T follicular helper cell (primary cell): ENCODE results near the gene SLC35E1.
"Not testable (repeated sequence)": the region's sequence is repeated elsewhere in the genome, so short reads cannot be mapped to it uniquely, and the experiment has no call there.

ENCODE experiments used
- DNase-seq: peaks from one replicate; pipeline ENCODE4 v3.0.0-alpha.2; 2020; ENCODE audit warnings: low read depth

Gene SLC35E1

DNA sequence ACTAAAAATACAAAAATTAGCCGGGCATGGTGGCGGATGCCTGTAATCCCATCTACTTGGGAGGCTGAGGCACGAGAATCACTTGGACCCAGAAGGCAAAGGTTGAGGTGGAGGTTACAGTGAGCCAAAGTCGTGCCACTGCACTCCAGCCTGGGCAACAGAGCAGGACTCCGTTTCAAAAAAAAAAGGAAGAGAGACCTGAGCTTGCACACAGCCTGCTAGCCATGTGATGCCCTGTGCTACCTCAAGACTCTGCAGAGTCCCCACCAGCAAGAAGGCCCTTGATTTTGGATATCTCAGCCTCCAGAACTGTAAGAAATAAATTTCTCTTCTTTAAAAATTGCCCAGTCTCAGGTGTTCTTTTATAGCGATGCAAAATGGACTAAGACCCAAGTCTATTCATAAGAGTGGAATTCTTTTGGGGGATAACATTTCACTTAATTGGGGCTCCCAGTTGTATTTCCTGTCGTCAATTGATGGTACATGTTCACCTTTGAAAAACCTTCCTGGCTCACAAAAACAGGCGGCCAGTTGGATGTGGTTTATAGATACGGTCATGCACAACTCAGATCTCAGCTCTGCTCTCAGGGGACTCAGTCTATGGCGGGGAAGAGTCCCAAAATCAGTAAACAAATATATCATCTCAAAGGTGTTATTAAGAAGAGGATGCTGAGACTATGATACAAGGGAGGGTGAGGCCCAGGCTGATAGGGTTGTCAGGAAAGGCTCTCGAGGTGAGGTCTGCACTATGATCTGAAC is 27.6 kb downstream of the SLC35E1 start:
- no peak for DNase-seq

DNA sequence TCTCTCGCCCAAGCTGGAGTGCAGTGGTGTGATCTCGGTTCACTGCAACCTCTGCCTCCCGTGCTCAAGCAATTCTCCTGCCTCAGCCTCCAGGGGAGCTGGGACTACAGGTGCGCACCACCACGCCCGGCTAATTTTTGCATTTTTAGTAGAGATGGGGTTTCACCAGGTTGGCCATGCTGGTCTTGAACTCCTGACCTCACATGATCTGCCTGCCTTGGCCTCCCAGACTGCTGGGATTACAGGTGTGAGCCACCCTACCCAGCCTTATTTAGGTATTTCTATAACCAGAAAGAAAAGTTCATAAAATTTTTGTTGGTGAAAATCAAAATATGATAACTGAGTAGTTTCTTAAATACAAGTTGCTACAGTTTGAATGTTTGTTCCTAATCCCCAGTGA is 28.5 kb downstream of the SLC35E1 start:
- DNase-seq = not testable (repeated sequence)

DNA sequence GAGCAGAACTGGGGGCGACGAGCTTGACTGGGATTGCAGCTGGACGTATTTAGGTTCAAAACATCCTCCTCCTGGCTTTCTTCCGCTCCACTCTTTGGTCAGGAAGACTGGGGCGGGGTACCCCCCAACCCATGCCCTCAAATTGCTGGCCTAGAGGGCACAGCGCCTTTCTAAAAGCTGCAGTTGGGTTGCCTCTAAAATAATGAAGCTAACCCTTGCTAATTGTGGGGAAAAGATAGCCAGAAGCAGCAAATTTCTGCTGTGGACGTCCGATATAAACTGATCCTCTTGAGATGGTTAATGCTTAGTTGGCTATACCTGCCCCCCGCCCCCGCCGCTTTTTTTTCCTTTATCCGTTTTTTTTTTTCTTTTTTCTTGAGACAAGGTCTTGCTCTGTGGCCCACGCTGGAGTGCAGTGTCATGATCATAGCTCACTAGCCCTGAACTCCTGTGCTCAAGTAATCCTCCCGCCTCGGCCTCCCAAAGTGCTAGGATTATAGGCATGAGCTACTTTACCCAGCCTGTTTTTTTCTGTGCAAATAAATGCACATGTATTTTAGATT is 29.2 kb downstream of the SLC35E1 start:
- no peak for DNase-seq

DNA sequence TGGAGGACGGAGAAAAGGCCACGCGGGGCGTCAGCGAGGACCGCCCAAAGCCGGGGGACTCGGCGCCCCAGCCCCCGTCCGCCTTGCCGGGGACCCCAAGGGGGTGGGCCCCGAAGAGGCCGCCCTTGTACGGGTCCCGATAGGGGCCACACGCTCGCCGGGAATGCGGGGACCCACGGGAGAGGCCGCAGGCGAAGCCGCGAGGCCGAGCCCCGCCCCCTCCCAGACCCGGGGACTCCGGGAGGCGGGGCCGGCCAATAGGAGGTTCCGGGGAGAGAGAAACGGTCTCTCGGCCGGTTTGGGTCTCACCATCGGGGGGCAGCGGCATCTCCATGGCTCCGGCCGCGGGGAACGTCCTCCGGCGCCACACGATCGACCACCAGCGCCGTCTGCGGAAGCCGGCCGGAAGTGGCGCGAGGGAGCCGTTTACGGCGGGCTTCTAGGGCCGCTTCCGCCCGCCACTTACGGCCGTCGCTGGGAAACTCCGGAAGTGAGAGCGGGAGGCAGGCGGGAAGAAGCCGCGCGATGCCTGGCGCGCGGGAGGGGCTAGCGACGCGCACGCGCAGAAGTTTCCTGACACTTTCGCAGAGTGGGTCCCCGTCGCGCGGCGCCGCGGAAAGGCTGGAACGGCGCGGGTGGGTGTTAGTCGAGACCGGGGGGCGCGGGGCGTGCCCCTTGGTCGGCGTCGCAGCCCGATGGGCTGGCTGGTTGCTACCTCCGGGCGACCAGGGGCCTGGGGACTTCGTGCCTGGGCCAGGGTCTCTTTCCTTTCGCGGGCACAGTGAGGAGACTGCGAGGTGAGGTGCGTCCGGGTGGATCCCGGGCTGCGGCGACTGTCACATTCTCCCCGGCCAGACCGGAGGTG is 29.9 kb downstream of the SLC35E1 start, which contains the start of gene CHERP:
Gene CHERP (minus strand): TSS at position 393 of the 865 bp plus-strand sequence. CDS start 59 bp downstream, at position 334.
- peak; percentile 92 for DNase-seq

DNA sequence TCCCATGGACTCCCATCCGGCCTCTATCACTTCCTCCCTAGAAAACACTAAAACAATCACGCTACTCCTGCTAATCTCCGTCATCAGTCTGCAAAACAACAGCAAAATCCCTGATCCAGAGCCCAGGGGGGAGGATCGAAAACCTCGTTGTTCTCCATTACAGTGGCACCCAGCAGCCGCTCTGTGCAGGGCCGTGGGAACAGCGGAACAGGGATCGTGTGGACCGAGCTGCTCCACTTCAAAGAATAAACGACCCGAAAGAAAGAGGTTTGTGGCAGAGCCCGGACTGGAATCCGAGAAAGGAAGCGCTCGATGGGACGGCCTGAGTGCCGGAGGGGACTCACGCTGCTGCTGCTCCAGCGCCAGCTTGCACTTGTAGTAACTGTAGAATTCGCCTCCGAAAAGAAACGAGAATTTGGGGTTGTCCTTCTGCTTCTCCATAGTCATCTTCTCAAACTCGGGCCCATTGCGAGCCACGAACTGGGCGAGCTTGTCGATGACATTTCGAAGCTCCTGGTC is 30.6 kb downstream of the SLC35E1 start:
- no peak for DNase-seq

DNA sequence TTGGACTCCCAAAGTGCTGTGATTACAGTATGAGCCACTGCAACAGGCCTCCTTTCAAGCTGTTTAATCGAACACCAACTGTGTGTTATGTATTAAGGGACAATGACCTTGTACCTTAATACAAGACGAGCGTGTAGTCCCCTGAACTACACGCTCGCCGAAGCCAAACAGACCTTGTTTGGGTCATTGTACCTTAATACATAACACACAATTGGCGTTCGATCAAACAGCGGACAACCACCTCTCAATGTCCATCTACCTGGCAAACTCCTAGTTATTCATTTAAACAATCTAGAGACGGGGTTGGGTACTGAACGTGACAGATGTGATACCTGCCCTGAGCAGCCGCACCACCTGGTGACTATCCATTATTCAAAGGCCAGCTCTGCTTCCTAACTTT is 31.3 kb downstream of the SLC35E1 start:
- DNase-seq = no peak

DNA sequence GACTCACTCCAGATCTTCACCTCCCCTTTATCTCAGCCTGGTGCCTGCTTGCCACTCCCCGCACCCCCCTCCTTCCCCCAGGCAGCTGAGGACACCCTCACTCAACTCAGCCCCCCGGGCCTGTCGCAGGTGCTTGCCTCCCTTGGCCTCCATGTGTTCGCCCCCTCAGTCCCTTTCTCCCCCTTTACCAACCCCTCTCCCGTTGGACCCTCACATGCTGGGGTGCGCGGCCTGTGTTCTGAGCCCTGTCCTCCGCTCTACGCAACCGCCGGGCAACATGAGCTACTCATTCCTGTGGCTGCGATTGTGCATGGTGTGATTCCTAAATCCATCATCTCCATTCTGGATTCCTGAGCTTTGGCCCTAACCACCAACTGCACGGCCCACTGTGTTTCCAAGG is 35.1 kb downstream of the SLC35E1 start:
- no peak for DNase-seq

DNA sequence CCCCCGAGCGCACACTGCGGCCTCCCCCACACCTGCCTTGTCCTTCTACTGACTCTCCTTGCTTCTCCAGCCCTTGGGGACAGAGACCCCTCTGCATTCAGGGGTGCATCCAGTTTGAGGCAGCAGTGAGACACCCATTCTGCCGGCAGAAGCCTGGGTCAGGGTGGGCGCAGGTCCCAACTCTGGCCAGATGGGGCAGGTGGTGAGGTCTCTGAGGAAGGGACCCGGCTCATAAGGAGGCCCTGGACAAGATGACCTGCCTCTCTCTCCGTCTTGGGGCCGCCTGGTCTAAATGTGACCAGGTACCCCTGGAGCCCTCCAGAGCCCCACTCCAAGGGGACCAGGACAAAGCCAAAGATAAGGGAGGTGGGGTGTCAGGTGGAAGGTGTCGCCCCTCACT is 36.1 kb downstream of the SLC35E1 start:
- no peak for DNase-seq

DNA sequence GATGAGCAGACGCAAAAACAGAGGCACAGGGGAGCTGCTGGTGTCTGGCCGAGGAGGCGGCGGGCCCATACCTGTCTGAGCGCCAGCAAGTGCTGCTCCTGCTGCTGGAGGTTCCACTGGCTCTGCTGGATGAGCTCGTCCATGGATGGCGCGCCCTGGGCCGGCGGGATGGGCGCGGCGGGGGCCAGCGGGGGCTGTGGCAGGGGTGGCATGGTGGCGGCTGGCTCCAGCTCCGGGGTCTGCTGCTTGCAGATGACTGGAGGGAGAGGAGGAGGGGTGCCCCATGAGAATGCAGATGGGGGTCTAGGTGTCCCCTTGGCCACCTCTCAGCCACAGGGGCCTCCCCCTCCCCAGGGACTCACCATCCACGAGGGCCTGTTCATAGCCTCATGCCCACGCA is 36.8 kb downstream of the SLC35E1 start:
- DNase-seq = no peak

DNA sequence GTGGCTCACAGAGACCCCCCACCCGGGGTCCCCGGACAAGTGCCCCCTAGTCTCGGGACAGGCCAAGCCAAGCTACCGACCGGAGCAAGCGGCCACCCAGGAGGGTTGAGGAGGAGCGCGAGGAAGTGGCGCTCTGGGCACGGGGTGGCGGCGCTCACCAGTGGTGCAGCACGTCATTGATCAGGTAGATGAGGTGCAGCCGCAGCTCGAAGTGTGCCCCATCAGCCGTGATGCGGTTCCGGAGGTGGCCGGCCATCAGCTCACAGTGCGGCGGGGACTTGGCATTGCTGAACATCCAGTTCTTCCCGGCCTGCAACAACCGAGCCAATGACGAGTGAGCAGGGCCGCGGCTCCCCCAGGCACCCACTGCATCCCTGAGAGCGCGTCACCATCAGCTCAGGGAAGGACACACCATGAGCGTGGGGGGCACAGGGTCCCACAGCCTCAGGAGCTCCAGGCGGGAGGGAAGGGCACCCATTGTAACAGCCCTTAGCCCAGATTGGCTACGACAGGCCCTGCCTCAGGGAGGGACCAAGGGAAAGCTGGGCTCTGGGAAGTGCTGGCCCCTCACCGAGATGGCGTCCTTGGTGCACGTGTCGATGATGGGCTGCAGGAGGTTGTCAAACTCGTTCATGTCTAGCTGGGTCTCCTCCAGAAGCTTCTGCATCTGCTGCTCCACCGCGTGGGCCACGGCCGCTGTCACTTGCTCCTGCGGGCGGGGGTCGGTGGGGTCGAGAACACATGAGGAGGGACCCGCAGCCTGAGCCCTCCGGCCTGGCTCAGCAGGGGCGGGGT is 39.6 kb downstream of the SLC35E1 start:
- DNase-seq = no peak

DNA sequence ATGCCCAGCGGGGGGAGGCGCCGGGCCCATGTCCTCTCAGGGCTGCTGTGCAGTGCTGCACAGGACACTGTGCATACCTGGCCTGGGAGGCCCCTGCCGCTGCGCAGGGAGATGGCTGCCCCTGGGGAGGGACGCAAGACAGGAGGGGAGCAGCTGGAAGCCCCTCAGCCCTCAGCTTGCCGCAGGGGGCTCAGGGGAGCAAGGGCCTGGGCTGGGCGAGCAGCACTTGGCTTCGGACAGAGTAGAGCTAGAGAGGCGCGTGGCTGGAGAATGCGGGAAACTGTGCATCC is 40.9 kb downstream of the SLC35E1 start:
- DNase-seq = no peak

DNA sequence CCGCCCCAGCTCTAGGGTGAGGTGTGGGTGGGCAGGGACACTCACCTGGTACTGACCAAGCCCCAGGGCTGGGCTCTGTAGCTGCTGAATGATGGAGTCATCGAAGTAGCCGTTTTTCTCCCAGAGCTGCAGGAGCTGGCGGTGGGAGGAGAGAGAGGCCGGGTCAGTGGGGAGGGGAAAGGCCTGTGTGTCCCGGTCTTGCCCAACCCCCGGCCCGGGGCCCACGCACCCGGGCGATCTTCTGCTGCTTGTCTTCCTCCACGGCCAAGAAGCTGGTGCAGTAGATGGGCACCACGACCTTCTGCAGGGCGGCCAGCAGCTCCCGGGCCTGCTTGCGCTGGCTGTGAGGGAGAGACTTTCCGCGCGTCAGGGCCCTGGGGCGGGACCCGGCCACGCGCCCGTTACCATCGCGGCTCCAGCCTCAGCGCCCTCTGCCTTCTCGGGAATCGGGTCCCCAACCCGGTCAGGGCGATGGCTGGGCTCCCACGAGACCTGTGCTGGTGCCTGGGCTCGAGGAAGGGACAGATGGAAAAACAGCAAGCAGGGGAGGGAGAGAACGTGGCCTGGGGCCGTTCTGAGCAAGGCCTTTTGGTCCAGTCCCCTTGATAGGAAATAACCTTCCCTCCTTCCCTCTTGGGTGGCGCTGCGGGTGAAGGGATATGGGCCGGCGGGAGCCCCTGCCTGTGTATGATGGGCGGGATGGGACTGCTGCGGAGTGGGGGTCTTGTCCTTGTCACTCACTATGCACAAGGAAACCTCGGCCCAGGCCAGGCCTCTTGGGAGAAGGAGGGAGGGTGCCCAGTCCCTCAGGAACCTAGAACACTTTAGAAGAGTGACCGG is 41.5 kb downstream of the SLC35E1 start:
- no peak for DNase-seq

DNA sequence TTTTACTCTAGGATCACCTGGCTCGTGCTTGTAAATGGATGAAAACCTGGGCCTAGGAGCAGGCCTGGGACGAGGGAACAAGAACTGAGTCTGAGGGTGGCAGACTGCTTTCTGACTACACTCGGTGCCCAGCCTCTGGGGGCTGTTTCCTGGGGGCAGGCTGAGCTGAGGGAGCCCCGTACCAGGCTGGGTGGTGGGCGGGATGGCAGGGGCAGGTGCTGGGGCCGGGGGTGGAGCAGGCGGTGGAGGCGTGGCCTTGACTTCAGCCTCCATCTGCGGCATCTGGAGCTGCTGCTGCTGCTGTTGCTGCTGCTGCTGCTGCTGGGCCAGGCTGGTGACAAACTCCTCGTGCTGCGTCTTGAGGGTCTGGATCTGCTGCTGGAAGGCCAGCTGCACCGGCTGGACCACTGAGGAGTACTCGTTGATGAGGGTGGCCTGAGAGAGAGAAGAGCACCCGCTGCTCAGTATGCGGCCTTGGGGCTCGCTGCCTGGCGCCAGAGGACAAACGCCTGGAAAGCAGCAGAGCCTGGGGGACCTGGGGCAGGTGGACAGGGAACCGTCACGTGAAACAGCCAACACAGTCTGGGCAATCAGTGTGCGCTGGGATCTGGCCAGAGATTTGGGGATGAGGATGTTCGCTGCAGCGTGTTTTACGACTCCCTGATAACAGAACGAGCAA is 42.6 kb downstream of the SLC35E1 start:
- DNase-seq = no peak

DNA sequence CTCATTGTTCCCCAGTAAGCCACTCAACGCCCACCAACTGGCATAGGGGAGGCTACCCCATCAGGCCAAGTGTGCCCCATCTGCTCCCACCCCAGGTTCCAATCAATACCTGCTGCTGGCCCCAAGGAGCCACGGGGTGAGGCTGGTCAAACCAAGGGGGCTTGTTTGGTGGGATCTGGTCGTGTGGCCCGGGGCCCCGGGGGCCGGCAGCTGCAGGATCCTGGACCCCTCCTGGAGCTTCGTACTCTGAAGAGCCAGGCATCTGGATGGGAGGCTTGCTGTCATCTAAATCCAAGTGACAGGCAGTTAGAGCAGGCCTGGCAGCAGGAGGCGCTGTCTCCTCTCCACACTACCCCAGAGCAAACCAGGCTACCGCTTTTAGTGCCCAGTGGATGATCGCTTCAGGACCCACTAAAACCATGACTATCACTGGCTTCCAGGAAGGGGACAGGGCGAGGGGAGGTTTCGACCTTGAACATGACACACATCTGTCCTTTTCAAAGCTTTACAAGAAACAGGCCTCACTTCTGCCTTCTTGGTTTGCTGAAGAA is 44.2 kb downstream of the SLC35E1 start:
- DNase-seq = peak; percentile 28

DNA sequence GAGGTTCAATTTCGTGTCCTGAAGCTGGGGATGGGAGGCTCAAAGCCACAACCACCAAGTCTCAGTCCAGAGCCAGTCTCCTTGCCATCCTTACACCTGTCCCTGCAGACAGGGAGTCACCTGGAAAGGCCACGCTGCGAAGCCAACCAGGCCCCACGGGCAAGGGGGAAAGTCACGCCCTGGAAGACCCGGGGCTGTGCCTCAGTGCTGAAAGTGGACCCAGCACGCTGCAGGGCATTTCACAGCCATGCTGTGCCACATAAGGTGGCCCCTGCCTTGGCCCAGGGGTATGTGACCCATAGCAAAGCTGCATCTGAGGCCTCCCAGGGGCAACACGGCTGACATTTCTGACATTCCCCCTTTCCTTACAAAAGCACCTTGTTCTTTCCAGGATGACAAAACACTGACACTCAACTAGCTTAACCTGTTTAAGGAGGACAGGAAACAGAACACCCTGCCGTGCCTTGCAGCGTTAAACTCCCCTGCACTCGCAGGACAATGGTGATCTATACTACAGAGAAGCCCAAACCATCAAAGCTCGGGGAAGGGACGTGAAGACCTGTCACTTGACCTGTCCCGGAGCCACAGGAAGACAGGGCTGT is 44.8 kb downstream of the SLC35E1 start:
- DNase-seq = no peak

DNA sequence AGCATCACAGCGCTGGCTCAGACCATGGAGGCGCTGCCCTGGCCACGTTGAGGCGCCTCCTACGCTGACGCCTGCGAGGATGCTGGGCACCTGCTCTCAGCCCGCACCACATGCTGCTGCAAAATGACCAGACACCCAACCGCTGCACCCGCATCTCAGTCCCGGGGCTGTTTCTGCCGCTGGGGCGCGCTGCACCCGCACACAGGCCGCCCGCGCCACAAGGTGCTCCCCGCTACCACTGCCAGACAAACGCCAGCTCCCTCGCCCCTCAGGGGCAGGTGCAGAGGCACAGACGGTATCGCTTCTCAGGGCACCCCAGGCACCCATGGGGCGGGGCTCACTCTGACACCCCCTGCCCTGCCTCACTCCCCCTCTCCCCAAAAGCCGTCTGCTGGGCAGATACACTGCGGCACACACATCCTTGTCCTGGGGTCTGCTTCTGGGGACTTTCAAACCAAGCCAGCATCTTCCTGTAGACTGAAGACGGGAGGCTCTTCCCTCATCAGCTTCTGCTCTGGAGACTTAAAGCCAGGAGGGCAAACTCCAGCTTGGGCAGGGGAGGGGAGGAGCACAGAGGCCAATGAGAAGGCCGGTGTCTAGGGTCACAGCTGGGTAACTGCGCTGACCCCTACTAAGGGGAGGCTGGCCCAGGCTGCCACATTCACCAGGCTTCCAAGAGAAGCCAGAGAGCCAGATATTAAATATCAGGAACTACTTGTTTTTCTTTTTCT is 46.3 kb downstream of the SLC35E1 start:
- no peak for DNase-seq

DNA sequence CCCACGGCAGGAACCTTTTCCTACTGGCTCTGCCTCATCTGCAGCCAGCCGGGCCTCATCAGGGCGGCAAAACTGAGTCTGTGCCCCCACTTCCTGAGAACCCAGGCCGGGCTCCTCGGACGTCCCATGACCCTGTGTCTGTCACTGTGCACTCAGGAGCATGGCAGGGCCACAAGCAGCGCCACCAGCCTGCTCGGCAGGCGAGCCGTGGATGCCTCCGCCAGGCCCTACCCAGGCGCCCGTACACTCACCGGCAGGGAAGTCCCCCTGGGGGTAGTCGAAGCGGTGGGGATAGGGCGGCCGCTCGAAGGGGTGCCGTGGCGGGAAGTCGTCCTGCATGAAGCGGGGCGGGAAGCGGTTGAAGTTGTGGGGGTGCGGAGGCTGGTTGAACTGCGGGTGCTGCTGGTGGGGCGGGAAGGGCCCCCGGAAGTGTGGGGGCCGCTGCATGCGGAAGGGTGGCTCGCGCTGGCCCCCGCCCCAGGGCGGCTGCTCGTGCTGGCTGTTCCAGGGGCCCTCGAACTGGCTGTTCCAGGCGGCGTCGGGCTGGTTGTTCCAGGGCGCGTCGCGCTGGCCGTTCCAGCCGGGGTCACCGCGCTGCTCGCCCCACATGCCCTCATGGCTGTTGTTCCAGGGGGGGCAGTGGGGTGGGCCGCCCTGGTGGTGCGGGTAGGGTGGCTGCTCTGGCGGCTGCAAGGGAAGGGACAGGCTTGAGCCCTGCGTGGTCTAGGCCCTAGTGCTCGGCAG is 47.1 kb downstream of the SLC35E1 start:
- no peak for DNase-seq
